HCT116 (cell line): Measurements from ENCODE around the gene KNCN. TPM values are rescaled to one million over a fixed set of nuclear protein-coding genes. Genes with fewer than 3 reads are reported as not detected.

ENCODE experiments used
- ATAC-seq: fragments of 200-7000 bp; cut with Tn5 transposase; 2 replicates; pipeline ENCODE4 v1.9.1; 2020; ENCODE audit warnings: mild to moderate bottlenecking, moderate library complexity
- BruUV-seq: library from RNA; stranded (reverse); fragments of 400-500 nt; replicated peaks from 2 replicates; lab custom pipeline; 2021; lab: Mats Ljungman, UMichigan
- CTCF ChIA-PET: fragments of 300-600 bp; sonication (Branson Sonifier 250); formaldehyde crosslinking; loops from one replicate; lab custom pipeline; 2021; ENCODE audit warnings: antibody characterized with exemption; lab: Charles Lee
- POLR2A ChIA-PET: fragments of 300-600, 350-600 bp; sonication (Branson Sonifier 250); formaldehyde crosslinking; loops from one replicate; lab custom pipeline; 2021; ENCODE audit warnings: antibody characterized with exemption; lab: Charles Lee
- RAD21 ChIA-PET, 2 experiments: fragments of 300-600 bp; sonication (Branson Sonifier 250); formaldehyde crosslinking; loops; one replicate each; lab custom pipeline; 2023; ENCODE audit warnings: low total read pairs in 2 of 2; ENCODE audit not compliant: uncharacterized antibody in 2 of 2, unreplicated experiment in 2 of 2, low non-redundant PET in 1 of 2; lab: Charles Lee
- DNase-seq: peaks from one replicate; pipeline ENCODE4 v3.0.0-alpha.2; 2010; ENCODE audit warnings: low read depth, low spot score
- H2AFZ ChIP-seq: fragments of 200-600 bp; shearing (Covaris generic), sonication (generic); 2 replicates; pipeline ENCODE4 v1.6.1; 2017; ENCODE audit warnings: low read depth, mixed run types, mixed read lengths, antibody characterized with exemption, low read length; ENCODE audit not compliant: poor library complexity, severe bottlenecking
- H3K27ac ChIP-seq: 2 replicates; pipeline ENCODE4 v1.5.1; 2012; ENCODE audit warnings: low read depth, low read length
- H3K27me3 ChIP-seq: fragments of 200-600 bp; sonication (generic); 2 replicates; pipeline ENCODE4 v1.6.1; 2016; ENCODE audit warnings: mixed run types, low read length, mixed read lengths; ENCODE audit not compliant: insufficient read depth
- H3K36me3 ChIP-seq, 2 experiments: fragments of 200-500 bp in 1 of 2; fragments of 200-600 bp in 1 of 2; sonication (Bioruptor generic) in 1 of 2; sonication (generic) in 1 of 2; 2 replicates each; pipeline versions ENCODE4 v1.5.1 to v1.6.1; 2014 to 2016; ENCODE audit warnings: low read length in 2 of 2, inconsistent platforms in 1 of 2, mixed read lengths in 1 of 2, mixed run types in 1 of 2; ENCODE audit not compliant: insufficient read depth in 2 of 2, control insufficient read depth in 1 of 2
- H3K4me1 ChIP-seq, 2 experiments: fragments of 200-600 bp in 1 of 2; sonication (generic) in 1 of 2; 2 replicates each; pipeline versions ENCODE4 v1.5.1 to v1.6.1; 2012 to 2017; ENCODE audit warnings: low read length in 2 of 2, inconsistent platforms in 1 of 2, mild to moderate bottlenecking in 1 of 2, mixed read lengths in 1 of 2, mixed run types in 1 of 2, moderate library complexity in 1 of 2; ENCODE audit not compliant: insufficient read depth in 2 of 2, control insufficient read depth in 1 of 2
- H3K4me2 ChIP-seq: fragments of 200-600 bp; sonication (generic); 2 replicates; pipeline ENCODE4 v1.6.1; 2017; ENCODE audit warnings: mixed run types, low read length, mixed read lengths
- H3K4me3 ChIP-seq, 2 experiments: fragments of 200-600 bp in 1 of 2; sonication (generic) in 1 of 2; replicated peaks in 1 of 2; 2 replicates each; pipeline ENCODE4 v1.5.1; 2011 to 2016; ENCODE audit warnings: low read length in 2 of 2, control low read depth in 1 of 2, low read depth in 1 of 2, mild to moderate bottlenecking in 1 of 2, mixed read lengths in 1 of 2, mixed run types in 1 of 2
- H3K79me2 ChIP-seq: fragments of 200-600 bp; sonication (generic); 2 replicates; pipeline ENCODE4 v1.6.1; 2017; ENCODE audit warnings: mild to moderate bottlenecking, mixed run types, low read length, moderate library complexity, mixed read lengths; ENCODE audit not compliant: insufficient read depth
- H3K9ac ChIP-seq: fragments of 200-600 bp; sonication (generic); 2 replicates; pipeline ENCODE4 v1.6.1; 2016; ENCODE audit warnings: low read length, mixed read lengths
- H3K9me2 ChIP-seq: fragments of 200-600 bp; sonication (generic), shearing (Covaris generic); 2 replicates; pipeline ENCODE4 v1.6.1; 2017; ENCODE audit warnings: mixed run types, mild to moderate bottlenecking, moderate library complexity; ENCODE audit not compliant: insufficient read depth
- H3K9me3 ChIP-seq, 2 experiments: fragments of 200-500 bp in 1 of 2; fragments of 200-600 bp in 1 of 2; sonication (Bioruptor generic) in 1 of 2; sonication (generic) in 1 of 2; 2 replicates each; pipeline ENCODE4 v1.6.1; 2014 to 2017; ENCODE audit warnings: low read length in 2 of 2, mixed read lengths in 2 of 2, inconsistent platforms in 1 of 2, low read depth in 1 of 2, mild to moderate bottlenecking in 1 of 2, mixed run types in 1 of 2, moderate library complexity in 1 of 2; ENCODE audit not compliant: control insufficient read depth in 1 of 2, insufficient read depth in 1 of 2
- H4K20me1 ChIP-seq: fragments of 200-600 bp; sonication (generic), shearing (Covaris generic); 2 replicates; pipeline ENCODE4 v1.6.1; 2017; ENCODE audit warnings: mixed run types, mild to moderate bottlenecking, moderate library complexity; ENCODE audit not compliant: insufficient read depth
- CBX3 ChIP-seq: IDR thresholded peaks from 2 replicates; pipeline ENCODE4 v1.6.1; 2012; ENCODE audit warnings: low read depth
- FOSL1 ChIP-seq: IDR thresholded peaks from 2 replicates; pipeline ENCODE4 v1.6.1; 2012; ENCODE audit warnings: low read depth
- JUND ChIP-seq: IDR thresholded peaks from 2 replicates; pipeline ENCODE4 v1.6.1; 2012
- POLR2A ChIP-seq: IDR thresholded peaks from 2 replicates; pipeline ENCODE4 v1.7.0; 2011; ENCODE audit warnings: borderline replicate concordance; ENCODE audit not compliant: insufficient read depth, insufficient read length; ENCODE audit errors: extremely low read depth
- POLR2AphosphoS5 ChIP-seq: IDR thresholded peaks from 2 replicates; pipeline ENCODE4 v1.6.1; 2011; ENCODE audit warnings: mild to moderate bottlenecking, low read depth, low read length, moderate library complexity
- RAD21 ChIP-seq: IDR thresholded peaks from 2 replicates; pipeline ENCODE4 v1.6.1; 2012; ENCODE audit warnings: low read depth, mild to moderate bottlenecking
- SIN3A ChIP-seq: IDR thresholded peaks from 2 replicates; pipeline ENCODE4 v1.6.1; 2012; ENCODE audit warnings: low read depth
- SP1 ChIP-seq: IDR thresholded peaks from 2 replicates; pipeline ENCODE4 v1.6.1; 2012; ENCODE audit warnings: low read depth
- SRF ChIP-seq: IDR thresholded peaks from 2 replicates; pipeline ENCODE4 v1.6.1; 2012; ENCODE audit warnings: low read depth
- TCF7L2 ChIP-seq: IDR thresholded peaks from 2 replicates; pipeline ENCODE4 v1.7.0; 2011; ENCODE audit warnings: borderline replicate concordance, inconsistent platforms; ENCODE audit not compliant: insufficient read depth, insufficient read length; ENCODE audit errors: extremely low read depth
- ZFX ChIP-seq: fragments of 450-650 bp; IDR thresholded peaks from 2 replicates; pipeline ENCODE4 v1.6.1; 2017
- ZNF274 ChIP-seq: fragments of 200-500 bp; sonication (Bioruptor generic); IDR thresholded peaks from 2 replicates; pipeline ENCODE4 v1.6.1; 2014; ENCODE audit warnings: mild to moderate bottlenecking, low read depth, low read length, inconsistent platforms
- intact Hi-C: fragments of 100-400 bp; cut with micrococcal nuclease; formaldehyde crosslinking; loops from 2 replicates; pipeline ENCODE4 v1.10.0; 2022
- total RNA-seq: library from RNA; stranded (reverse); gene quantifications from one replicate; pipeline ENCODE4 v1.2.1, GENCODE V29; 2021; ENCODE audit not compliant: unreplicated experiment
- TF ChIP-seq, protein P1 (sequence below): IDR thresholded peaks from 2 replicates; pipeline ENCODE4 v1.6.1; 2012; ENCODE audit warnings: low read depth
- TF ChIP-seq, protein P2 (sequence below): IDR thresholded peaks from 2 replicates; pipeline ENCODE4 v1.6.1; 2012
- TF ChIP-seq, protein P3 (sequence below): IDR thresholded peaks from 2 replicates; pipeline ENCODE4 v1.6.1; 2011; ENCODE audit warnings: mild to moderate bottlenecking, low read length, moderate library complexity; ENCODE audit not compliant: insufficient replicate concordance; ENCODE audit errors: extremely low read depth
- TF ChIP-seq, protein P4 (sequence below), 3 experiments: fragments of 200-600 bp in 1 of 3; sonication (generic) in 1 of 3; IDR thresholded peaks in 2 of 3; conservative IDR thresholded peaks in 1 of 3; 2 replicates each; pipeline ENCODE4 v1.5.1; 2012 to 2017; ENCODE audit warnings: low read depth in 2 of 3, low read length in 2 of 3, antibody characterized with exemption in 1 of 3, borderline replicate concordance in 1 of 3, control low read depth in 1 of 3, mild to moderate bottlenecking in 1 of 3, mixed read lengths in 1 of 3, mixed run types in 1 of 3, moderate library complexity in 1 of 3; ENCODE audit not compliant: insufficient read depth in 1 of 3

Gene KNCN
- total RNA-seq, 1 experiment from 2014 or later: not detected

DNA sequence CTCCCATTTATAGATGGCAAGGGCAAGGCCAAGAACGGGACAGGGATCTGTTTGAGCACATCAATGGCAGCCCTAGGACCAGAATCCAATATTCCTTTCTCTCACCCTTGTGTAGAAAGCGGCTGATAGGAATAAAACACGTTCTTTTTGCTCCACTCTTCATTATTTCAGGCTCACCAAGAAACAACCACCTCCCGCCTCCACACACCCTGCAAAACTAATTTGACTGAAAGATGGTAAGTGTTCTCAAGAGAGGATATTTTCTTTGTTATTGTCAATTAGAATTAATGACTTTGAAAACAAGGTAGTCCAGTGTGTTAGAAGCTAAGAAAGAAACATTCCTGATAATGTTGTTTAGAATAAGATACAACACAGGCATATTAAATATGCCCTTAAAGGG lies 11.9 kb upstream of the KNCN start:
- Histone ChIP-seq H3K4me3 (no peak overlapping the region), H3K27ac (no peak overlapping the region), H2AFZ (no peak overlapping the region), H3K4me1 (no peaks in the 10 kb centered on the region), H3K36me3 (peaks cover 0 to 6% of the 10 kb centered on the region in 2 experiments; a peak in 2 of 4 replicates), H3K9me3 (no peaks in the 10 kb centered on the region), H3K9me2 (no peaks in the 10 kb centered on the region), H3K9ac (no peak overlapping the region), H3K27me3 (no peaks in the 10 kb centered on the region)
- POLR2A ChIA-PET: no interaction called here
- RAD21 ChIA-PET: no interaction called here
- CTCF ChIA-PET: no interaction called here
- BruUV-seq: no TSS peak
- TF ChIP-seq SIN3A: no peak
- TF ChIP-seq SP1: no peak
- TF ChIP-seq ZNF274: no peak
- TF ChIP-seq, protein P1, sequence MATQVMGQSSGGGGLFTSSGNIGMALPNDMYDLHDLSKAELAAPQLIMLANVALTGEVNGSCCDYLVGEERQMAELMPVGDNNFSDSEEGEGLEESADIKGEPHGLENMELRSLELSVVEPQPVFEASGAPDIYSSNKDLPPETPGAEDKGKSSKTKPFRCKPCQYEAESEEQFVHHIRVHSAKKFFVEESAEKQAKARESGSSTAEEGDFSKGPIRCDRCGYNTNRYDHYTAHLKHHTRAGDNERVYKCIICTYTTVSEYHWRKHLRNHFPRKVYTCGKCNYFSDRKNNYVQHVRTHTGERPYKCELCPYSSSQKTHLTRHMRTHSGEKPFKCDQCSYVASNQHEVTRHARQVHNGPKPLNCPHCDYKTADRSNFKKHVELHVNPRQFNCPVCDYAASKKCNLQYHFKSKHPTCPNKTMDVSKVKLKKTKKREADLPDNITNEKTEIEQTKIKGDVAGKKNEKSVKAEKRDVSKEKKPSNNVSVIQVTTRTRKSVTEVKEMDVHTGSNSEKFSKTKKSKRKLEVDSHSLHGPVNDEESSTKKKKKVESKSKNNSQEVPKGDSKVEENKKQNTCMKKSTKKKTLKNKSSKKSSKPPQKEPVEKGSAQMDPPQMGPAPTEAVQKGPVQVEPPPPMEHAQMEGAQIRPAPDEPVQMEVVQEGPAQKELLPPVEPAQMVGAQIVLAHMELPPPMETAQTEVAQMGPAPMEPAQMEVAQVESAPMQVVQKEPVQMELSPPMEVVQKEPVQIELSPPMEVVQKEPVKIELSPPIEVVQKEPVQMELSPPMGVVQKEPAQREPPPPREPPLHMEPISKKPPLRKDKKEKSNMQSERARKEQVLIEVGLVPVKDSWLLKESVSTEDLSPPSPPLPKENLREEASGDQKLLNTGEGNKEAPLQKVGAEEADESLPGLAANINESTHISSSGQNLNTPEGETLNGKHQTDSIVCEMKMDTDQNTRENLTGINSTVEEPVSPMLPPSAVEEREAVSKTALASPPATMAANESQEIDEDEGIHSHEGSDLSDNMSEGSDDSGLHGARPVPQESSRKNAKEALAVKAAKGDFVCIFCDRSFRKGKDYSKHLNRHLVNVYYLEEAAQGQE: no peak
- no peak for TF ChIP-seq JUND
- TF ChIP-seq POLR2AphosphoS5: no peak
- TF ChIP-seq TCF7L2: no peak
- TF ChIP-seq FOSL1: no peak
- no peak for TF ChIP-seq SRF
- TF ChIP-seq, protein P2, sequence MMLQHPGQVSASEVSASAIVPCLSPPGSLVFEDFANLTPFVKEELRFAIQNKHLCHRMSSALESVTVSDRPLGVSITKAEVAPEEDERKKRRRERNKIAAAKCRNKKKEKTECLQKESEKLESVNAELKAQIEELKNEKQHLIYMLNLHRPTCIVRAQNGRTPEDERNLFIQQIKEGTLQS: no peak
- no peak for TF ChIP-seq ZFX
- TF ChIP-seq CBX3: no peak
- TF ChIP-seq RAD21: no peak
- TF ChIP-seq, protein P3, sequence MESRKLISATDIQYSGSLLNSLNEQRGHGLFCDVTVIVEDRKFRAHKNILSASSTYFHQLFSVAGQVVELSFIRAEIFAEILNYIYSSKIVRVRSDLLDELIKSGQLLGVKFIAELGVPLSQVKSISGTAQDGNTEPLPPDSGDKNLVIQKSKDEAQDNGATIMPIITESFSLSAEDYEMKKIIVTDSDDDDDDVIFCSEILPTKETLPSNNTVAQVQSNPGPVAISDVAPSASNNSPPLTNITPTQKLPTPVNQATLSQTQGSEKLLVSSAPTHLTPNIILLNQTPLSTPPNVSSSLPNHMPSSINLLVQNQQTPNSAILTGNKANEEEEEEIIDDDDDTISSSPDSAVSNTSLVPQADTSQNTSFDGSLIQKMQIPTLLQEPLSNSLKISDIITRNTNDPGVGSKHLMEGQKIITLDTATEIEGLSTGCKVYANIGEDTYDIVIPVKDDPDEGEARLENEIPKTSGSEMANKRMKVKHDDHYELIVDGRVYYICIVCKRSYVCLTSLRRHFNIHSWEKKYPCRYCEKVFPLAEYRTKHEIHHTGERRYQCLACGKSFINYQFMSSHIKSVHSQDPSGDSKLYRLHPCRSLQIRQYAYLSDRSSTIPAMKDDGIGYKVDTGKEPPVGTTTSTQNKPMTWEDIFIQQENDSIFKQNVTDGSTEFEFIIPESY: no peak
- TF ChIP-seq, protein P4, sequence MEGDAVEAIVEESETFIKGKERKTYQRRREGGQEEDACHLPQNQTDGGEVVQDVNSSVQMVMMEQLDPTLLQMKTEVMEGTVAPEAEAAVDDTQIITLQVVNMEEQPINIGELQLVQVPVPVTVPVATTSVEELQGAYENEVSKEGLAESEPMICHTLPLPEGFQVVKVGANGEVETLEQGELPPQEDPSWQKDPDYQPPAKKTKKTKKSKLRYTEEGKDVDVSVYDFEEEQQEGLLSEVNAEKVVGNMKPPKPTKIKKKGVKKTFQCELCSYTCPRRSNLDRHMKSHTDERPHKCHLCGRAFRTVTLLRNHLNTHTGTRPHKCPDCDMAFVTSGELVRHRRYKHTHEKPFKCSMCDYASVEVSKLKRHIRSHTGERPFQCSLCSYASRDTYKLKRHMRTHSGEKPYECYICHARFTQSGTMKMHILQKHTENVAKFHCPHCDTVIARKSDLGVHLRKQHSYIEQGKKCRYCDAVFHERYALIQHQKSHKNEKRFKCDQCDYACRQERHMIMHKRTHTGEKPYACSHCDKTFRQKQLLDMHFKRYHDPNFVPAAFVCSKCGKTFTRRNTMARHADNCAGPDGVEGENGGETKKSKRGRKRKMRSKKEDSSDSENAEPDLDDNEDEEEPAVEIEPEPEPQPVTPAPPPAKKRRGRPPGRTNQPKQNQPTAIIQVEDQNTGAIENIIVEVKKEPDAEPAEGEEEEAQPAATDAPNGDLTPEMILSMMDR (IDR thresholded peaks at IDR 0.05 in 2 of 3, conservative IDR thresholded peaks at IDR 0.05 in 1 of 3; ENCODE audit: borderline replicate concordance in 1 of 3, insufficient read depth in 1 of 3, low read depth in 2 of 3, low read length in 2 of 3): no peak
- no peak for TF ChIP-seq POLR2A
- TF ChIP-seq, all 23 proteins: peak for 0
- no peaks in the 10 kb centered on the region for H3K79me2 ChIP-seq
- ATAC-seq (no peak), DNase-seq (no peak)
- H3K4me2 ChIP-seq: no peak overlapping the region
- intact Hi-C loops: no loop called here
- no peaks in the 10 kb centered on the region for H4K20me1 ChIP-seq
